HG03571 (cell line): ENCODE results near the gene NPC2.

Source experiments
- ATAC-seq: cut with Tn5 transposase; IDR thresholded peaks from one replicate; pipeline ENCODE4 v1.9.1; 2021; ENCODE audit not compliant: unreplicated experiment

NPC2 gene

GRCh38 chr14:74503291-74503937 lies 10.3 kb upstream of the NPC2 start:
- no peak for ATAC-seq

DNA sequence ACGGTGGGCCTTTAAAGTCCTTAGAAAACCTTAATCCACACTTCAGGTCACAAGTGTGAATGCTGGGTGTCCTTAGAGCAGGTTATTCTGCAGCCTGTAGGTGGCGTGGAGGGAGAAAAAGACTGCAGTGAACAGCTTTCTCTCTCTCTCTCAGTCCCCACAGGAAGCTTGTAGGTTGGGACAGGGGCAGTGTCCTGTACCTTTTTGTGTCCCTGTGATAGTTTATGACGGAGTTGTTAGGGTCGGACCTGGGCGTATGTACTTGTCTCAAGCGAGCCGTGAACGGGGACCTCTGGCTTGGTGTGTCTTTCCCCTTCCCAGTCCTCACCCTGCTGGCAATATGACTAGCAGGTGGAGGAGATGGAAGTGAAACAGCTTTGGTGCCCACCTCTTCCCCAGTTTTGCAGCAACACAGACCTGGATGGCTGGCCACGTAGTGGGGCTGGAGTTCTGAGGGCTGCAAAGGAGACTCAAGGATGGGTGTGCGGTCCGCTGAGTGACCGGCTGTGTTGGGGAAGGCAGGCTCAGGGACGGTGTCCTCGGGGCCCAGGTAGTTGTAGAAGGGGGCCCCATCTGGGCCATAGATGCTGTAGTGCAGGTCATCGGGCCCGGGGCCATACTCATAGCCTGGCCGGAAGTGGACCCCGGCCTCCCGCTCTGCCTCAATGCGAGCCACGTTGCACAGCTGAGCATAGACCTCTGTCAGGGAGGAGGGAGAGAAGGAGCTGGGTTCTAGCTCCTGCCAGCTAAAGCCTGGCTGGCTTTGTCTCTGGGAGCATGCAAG lies 9.3 kb upstream of the NPC2 start:
- ATAC-seq: no peak

- ATAC-seq: no peak
These were observed 8.6 kb upstream of the NPC2 start for GRCh38 chr14:74501691-74502090.

DNA sequence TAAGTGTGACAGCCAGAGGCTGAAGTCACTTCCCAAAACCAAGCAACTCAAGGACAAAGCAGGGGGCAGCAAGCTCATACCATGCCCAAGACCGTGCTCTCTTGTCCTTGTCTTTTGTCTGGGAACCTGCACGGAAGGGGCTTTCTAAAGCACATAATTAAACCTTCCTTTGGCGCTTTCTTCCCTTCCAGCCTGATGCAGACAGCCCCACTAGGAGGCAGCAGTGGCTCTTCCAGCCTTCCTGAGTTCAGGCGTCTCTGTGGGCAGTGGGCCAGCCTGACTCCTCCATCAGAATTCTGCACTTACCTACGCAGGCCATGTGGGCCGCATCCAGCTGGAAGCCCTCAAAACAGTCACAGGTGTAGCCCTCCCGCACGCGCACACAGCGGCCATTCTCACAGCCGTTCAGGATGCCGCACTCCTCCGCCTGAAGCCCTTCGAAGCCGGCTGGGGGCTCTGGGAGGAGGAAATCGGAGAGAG lies 8.1 kb upstream of the NPC2 start:
- no peak for ATAC-seq

DNA sequence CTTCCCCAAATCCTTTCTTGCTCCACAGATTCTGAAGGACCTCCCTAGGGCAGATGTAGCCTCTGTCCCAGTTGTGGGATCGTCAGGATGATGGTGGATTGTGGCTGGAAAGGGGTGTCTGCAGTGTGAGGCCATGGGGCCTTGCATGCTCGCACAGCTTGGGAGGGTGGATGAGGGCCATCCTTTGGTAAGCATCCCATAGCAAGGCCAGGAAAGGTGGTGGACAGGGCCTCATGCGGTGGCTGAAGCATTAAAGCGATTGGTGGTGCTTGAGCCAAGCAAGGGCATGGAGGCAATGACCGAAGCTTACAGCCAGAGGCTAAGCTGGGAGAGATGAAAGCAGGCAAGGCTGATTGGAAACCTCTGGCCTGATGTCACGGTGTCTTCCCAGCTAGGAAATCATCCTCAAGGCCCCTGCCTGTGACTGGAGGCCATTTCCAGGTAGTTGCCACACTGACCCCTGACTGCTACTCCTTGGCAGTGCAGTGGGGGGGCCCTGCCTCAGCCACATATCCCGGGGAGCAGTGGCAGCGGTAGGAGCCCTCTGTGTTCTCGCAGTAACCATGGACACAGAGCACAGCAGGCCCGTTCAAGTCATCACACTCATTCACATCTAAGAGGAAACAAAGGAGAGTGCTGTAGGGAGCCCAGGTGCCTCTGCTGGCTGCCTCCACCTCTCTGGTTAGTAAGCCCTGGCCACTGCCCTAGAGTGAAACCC lies 7.5 kb upstream of the NPC2 start:
- ATAC-seq: no peak

- no peak for ATAC-seq
These were observed 2.3 kb upstream of the NPC2 start for GRCh38 chr14:74495356-74495755.

DNA sequence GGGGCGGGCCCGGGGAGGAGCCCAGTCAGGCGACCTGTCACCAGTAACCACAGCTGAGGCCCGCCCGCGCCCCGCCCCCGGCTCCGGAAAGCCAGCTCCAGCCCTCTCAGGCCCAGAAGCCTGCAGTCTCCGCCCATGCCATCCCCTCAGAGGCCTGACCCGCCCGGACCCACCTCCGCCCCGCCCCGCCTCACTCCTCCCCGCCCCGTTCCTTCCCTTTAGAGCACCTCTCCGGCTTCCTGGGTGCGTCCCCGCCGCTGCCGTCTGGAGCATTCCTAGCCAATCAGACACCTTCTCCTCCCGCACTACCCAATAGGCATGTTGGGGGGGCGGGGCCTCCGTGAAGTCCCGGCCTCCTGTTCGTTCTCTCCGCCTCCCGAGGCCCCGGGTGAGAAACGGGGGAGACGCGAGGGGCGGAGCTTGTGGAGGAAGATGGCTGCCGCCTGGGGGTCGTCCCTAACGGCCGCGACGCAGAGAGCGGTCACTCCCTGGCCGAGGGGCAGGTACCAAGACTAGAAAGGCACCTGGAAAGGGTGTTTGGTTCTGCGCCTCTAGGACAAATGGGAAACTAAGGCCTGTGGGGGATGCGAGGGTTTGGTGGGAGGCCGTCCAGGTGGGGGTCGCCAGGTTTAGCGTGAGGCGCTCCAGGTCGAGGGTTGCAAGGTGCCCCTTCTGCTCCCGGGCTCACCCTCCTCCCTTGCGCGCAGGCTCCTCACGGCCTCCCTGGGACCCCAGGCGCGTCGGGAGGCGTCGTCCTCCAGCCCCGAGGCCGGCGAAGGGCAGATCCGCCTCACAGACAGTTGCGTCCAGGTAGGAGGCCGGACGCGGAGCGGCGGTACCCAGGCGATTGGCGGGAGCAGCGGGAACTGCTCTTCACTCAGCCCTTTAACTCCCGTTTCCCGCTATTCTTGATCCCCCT lies 497 bp upstream of the NPC2 start, which contains the start of gene ISCA2:
Gene ISCA2, plus strand, starts transcription at position 423 of the 919 bp plus-strand sequence. Its CDS starts 10 bp downstream, at position 433.
- peak; percentile 89 for ATAC-seq

DNA sequence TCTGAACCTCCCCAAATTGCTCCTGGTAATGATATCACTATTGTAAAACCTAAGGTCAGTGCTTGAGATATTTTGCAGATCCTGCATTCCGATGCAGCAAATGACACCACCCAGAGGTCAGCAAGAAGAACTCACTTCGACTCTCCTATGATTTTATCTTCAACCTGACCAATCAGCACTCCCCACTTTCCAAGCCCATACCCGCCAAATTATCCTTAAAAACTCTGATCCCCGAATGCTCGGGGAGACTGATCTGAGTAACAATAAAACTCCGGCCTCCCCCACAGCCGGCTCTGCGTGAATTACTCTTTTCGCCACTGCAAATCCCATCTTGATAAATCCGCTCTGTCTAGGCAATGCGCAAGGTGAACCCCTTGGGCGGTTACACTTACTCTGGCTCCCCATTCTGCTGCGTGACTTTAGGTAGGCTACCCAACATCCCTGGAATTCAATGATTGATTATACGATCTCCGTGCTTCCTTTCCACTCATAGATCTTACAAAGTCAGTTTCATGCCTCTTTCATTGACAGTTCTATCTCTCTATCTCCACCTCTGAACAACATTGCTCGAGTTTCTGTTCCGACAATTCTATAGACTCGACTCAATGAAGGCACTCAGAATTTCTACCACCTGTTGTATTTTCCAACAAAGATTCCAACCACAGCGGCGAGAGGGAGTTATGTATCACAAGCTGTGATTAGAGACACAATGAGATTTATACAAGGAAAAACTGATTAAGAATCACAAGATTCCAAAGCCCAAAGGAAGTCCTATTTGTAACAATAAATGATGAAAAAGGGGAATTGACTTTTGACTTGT lies 939 bp downstream of the NPC2 start:
- no peak for ATAC-seq

GRCh38 chr14:74490486-74490885 lies 2.6 kb downstream of the NPC2 start:
- ATAC-seq: no peak

GRCh38 chr14:74488786-74489397 lies 4.2 kb downstream of the NPC2 start:
- no peak for ATAC-seq

DNA sequence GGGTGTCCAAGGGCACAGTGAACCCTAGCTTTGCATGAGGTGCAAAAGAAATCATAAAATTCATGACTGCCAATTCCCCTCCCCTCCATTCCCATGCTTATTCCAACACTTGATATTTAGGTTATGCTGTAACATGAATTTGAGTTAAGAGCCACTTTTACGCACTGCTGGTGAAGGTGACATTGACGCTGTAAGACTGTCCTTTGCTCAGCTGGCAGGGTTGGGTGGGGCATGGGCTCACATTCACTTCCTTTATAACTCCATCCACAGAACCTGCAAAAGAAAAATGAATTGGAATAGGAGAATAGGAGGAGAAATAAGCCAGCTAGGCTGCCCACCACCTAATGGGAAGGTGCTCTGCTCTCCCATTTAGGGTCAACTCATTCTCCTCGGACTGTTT lies 6.9 kb downstream of the NPC2 start:
- no peak for ATAC-seq

DNA sequence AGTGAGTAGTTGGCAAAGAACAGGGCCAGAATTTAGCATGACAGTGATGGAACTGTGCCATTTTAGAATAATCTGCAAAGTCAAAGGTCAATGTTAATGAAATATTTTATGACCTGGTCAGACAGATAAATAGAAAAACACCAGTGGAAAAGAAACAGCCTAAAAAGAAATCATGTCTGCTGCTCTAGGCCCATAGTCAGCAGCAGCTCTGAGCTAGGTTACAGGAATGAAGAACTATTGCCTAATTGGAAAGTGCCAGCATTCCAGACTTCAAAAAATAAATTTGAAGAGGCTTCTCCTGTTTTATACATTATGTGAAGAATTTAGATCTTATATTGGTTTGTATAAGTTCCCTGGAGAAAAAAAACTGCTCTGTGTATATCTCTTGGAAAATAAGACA lies 9.8 kb downstream of the NPC2 start:
- no peak for ATAC-seq

- ATAC-seq: no peak
These were observed 10.5 kb downstream of the NPC2 start for GRCh38 chr14:74482571-74482970.

DNA sequence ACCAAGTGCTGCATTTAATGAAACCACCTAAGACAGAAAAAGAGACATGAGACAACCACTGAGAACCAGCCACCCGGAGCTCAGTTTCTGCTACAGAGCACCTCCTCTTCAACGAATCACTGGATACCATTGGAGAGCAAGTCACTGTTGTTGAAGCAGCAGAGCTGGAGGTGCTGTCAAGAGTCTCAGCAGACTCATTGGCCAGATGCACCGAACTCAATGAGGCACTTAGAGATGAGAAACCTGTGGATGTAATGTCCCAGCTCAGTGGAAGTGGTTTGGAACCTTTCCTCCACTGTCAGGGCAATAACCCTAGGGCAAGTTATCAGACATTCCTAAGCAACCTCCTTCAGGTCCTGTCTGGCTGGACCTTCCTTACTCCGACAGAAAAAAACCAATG lies 13.1 kb downstream of the NPC2 start:
- no peak for ATAC-seq

DNA sequence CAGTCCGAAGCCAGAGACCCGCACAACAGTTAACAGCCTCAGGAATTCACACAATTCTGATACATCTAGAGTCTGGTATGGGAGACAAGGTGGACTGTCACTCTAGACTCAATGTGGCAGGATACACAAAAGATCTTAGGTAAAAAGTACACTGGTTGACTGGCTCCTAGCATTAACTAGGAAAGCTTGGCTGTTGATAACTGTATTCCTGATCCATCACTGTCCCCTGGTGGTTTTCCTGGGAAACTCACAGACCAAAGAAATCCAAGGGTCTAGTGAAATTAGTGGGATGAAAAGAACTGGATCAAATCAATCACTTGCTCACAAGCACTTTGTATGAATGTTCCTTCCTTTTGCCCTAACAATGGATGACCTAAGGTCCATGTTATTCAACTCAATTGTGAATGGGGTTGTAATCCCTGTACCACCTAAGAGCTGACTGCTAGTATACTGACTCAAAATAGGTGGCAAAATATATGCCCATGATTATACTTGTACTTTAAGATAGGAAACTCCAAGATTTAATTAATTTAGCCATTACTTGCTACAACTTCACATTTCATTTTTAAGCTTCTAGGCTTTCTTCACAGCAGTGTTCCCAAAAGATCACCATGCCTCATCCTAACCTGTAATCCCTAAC lies 14.0 kb downstream of the NPC2 start:
- no peak for ATAC-seq

DNA sequence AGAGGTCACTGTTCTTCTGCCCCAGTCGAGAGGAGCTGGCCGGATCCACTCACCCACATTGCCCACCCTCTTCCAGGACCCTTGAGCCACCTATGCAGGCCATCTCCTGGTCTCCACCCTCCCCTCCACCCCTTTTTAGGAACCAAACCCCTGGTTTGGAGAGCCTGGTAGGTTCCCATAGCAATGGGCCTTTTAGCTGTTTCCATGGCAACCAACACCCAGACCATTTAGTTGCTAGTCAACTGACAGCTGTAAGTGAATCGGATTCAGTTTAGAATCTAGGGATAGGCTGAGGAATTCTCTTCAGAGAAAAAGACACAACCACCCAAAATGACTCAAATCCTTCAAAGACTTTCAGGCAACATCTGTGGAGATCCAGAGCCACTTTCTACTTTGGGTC lies 16.5 kb downstream of the NPC2 start:
- no peak for ATAC-seq

DNA sequence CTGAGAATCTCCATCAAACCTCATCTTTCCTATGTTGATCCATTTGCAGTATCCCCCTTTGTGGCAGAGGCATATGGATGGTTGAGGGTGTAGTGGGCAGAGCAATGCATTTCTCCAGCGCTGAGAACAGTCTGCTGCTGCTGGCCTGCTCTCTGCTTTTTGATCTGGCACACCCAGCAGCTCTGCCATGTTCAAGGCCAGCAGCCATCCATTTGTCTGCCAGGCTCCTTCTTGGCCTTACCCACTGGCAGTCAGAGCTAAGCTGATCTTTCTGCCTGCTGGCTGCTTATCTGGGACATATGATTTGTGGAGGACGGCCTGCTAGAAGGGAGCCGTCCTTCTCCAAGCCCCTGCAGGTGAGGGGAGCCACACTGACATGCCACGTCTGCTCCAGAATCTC lies 17.0 kb downstream of the NPC2 start:
- no peak for ATAC-seq

GRCh38 chr14:74475678-74476077 lies 17.4 kb downstream of the NPC2 start:
- ATAC-seq: no peak

DNA sequence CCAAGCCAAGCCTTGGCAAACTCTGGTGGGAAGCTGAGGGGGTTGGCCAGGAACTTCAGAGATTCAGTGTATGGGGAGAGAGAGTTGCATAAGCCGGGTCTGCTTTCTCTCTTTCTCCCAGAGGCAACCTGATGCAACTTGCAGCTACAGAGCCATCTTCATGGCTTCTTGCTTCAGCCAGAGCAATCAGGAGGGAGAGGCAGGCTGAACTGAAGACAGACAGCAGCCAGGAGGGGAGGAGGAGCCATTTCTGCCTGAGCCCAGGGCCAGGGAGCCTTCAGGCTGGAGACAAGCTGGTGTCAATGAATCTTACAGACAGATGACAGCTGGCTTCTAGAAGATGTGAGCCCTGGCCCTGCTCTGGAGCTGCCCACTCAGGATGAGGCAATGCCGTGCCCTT lies 18.7 kb downstream of the NPC2 start:
- ATAC-seq: no peak
